ENCODE results near the gene STUM.
A peak's percentile ranks its signal among the peaks of the same experiment; 100 is the strongest.
"Not testable (repeated sequence)": the region's sequence is repeated elsewhere in the genome, so short reads cannot be mapped to it uniquely, and the experiment has no call there.

STUM gene

GRCh38 chr1:226630592-226630991, 82.0 kb downstream of the STUM start:
- in situ Hi-C loops (cut with MboI; ENCODE audit: low pct_unique_long_range_greater_than_20kb, low sequenced_read_pairs) = loop anchor here (10.0 kb wide), 1 partner anchor 194 kb away; no protein-coding TSS in a partner anchor
- no peak for DNase-seq

GRCh38 chr1:226631229-226632000, 82.9 kb downstream of the STUM start:
- in situ Hi-C loops (cut with MboI; ENCODE audit: low pct_unique_long_range_greater_than_20kb, low sequenced_read_pairs) = loop anchor here (10.0 kb wide), 1 partner anchor 193 kb away; no protein-coding TSS in a partner anchor

DNA sequence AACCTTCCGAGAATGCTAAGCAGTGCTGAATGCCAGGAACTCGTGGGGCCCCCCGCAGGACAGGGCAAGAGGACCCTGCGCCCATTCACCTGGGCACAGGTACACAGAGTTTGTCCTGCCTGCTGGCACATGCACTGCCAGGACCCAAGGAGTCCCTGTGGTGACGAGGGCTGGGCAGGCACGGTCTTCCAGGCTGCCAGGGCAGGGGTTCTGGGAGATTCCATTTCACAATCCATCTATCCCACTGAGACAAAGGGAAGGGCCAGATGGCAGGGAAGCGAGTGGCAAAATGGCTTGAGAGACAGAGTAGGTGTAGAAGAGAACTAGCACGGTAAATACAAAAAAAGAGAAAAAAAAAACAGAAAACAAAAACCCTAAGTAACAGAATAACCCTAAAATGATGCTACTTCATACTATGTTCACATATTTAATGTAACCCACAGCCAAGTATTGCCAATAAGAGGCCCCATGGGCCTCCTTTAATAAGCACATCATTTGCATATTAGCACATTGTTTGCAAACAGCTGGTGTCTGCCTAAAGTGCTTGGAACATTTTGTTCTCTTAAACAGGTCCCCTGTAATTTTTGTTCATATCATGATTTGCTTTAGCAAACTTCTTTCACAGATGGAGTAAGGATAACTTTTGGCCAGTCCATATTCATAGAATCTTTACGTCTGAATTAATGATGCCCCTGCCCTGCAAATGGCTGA, 83.8 kb downstream of the STUM start:
- DNase-seq = no peak
- in situ Hi-C loops (cut with MboI; ENCODE audit: low pct_unique_long_range_greater_than_20kb, low sequenced_read_pairs) = loop anchor here (10.0 kb wide), 1 partner anchor 192 kb away; no protein-coding TSS in a partner anchor

More at GRCh38 chr1:226631229-226632000, 82.9 kb downstream of the STUM start:
- no peak for DNase-seq

GRCh38 chr1:226632922-226633351, 84.4 kb downstream of the STUM start:
- in situ Hi-C loops (cut with MboI; ENCODE audit: low pct_unique_long_range_greater_than_20kb, low sequenced_read_pairs) = loop anchor here (10.0 kb wide), 1 partner anchor 192 kb away; no protein-coding TSS in a partner anchor
- no peak for DNase-seq

GRCh38 chr1:226633541-226634165, 85.1 kb downstream of the STUM start:
- no peak for DNase-seq
- in situ Hi-C loops (cut with MboI; ENCODE audit: low pct_unique_long_range_greater_than_20kb, low sequenced_read_pairs) = loop anchor here (10.0 kb wide), 1 partner anchor 191 kb away; no protein-coding TSS in a partner anchor

DNA sequence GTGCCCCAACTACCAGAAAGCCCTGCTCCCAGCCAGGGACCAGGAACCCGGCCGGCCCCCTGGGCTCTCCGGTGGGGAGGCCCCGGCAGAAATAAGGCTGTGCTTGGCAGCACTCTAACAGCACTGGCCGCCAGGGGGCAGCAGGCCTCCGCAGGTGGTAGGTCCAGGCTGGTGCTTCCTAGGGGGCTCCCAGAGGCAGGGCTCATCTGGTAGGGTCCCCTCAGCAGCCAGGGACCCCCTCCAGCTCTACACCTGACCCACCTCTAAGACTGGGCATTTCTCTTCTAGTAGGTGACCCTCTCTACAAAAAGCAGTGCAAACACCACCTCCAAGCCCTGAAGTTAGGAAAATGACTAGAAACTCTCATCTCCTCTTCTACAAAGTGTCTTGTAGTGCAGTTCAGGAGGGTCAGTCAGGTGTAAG, 85.6 kb downstream of the STUM start:
- in situ Hi-C loops (cut with MboI; ENCODE audit: low pct_unique_long_range_greater_than_20kb, low sequenced_read_pairs) = loop anchor here (10.0 kb wide), 1 partner anchor 191 kb away; no protein-coding TSS in a partner anchor
- DNase-seq = peak; percentile 64

- in situ Hi-C loops (cut with MboI; ENCODE audit: low pct_unique_long_range_greater_than_20kb, low sequenced_read_pairs) = loop anchor here (10.0 kb wide), 1 partner anchor 190 kb away; no protein-coding TSS in a partner anchor
- no peak for DNase-seq
Measured at GRCh38 chr1:226634611-226635246, 86.2 kb downstream of the STUM start.

DNA sequence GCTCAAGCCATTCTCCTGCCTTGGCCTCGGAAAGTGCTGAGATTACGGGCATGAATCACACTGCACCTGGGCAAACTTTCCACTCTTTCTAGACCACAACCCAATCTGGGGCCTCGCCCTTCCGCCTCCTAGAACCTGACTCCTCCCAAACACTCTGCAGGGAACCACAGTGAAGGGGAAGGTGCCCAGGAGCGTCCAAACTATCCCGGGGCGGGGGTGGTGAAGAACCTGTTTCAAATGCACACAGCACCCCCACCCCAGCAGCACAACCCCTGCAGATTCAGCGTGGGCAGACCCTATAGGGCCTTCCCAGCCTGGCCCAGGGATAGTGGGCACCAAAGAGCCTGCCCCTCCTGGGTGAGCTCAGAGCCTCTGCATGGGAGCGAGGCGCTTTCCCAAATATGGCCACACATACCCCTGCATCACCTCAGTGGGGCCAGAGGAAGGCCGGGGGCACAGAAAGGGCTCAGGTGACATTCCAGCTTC, 86.9 kb downstream of the STUM start:
- in situ Hi-C loops (cut with MboI; ENCODE audit: low pct_unique_long_range_greater_than_20kb, low sequenced_read_pairs) = loop anchor here (10.0 kb wide), 1 partner anchor 189 kb away; no protein-coding TSS in a partner anchor

GRCh38 chr1:226636847-226637096, 88.2 kb downstream of the STUM start:
- no peak for DNase-seq
- in situ Hi-C loops (cut with MboI; ENCODE audit: low pct_unique_long_range_greater_than_20kb, low sequenced_read_pairs) = loop anchor here (10.0 kb wide), 1 partner anchor 188 kb away; no protein-coding TSS in a partner anchor

More for the DNA sequence above, 86.9 kb downstream of the STUM start:
- DNase-seq = no peak

- in situ Hi-C loops (cut with MboI; ENCODE audit: low pct_unique_long_range_greater_than_20kb, low sequenced_read_pairs) = loop anchor here (10.0 kb wide), 1 partner anchor 187 kb away; no protein-coding TSS in a partner anchor
- DNase-seq = no peak
Measured at GRCh38 chr1:226637147-226637935, 88.8 kb downstream of the STUM start.

GRCh38 chr1:226638001-226638601, 89.5 kb downstream of the STUM start:
- in situ Hi-C loops (cut with MboI; ENCODE audit: low pct_unique_long_range_greater_than_20kb, low sequenced_read_pairs) = loop anchor here (10.0 kb wide), 1 partner anchor 187 kb away; no protein-coding TSS in a partner anchor
- DNase-seq = no peak

DNA sequence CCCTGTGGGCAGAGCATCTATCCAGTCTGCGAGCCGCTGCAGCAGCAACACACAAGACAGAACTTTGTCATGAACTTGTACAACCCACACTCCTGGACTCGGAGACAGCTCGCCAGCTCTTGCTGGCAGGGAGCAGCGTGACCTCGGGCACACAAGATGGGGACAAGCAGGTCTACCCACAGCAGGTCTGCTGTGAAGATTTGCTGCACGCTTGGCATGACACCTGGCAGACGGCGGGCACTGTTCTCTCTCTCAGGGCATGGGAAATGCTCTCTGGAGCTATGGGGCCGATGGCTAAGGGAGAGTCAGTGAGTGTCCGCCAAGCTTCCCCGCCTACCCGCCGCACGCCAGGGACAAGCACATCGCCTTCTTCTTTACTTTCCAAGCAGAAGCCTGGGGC, 90.0 kb downstream of the STUM start:
- no peak for DNase-seq
- in situ Hi-C loops (cut with MboI; ENCODE audit: low pct_unique_long_range_greater_than_20kb, low sequenced_read_pairs) = loop anchor here (10.0 kb wide), 1 partner anchor 186 kb away; no protein-coding TSS in a partner anchor

DNA sequence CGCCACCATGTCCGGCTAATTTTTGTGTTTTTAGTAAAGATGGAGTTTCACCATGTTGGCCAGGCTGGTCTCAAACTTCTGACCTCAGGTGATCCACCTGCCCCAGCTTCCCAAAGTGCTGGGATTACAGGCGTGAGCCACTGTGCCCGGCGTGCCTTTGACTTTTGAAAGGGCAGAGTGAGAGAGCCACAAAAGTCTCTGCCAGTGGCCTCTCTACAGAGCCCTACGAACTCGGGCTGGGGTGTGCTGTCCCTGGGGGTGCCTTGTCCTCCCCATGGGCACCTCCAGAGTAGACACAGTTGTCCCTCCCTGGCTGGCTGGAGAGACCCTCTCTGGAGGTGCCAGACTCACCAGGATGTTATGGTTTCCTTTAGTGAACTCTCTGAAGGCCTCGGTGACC, 90.6 kb downstream of the STUM start:
- in situ Hi-C loops (cut with MboI; ENCODE audit: low pct_unique_long_range_greater_than_20kb, low sequenced_read_pairs) = loop anchor here (10.0 kb wide), 1 partner anchor 186 kb away; no protein-coding TSS in a partner anchor
- DNase-seq = not testable (repeated sequence)

DNA sequence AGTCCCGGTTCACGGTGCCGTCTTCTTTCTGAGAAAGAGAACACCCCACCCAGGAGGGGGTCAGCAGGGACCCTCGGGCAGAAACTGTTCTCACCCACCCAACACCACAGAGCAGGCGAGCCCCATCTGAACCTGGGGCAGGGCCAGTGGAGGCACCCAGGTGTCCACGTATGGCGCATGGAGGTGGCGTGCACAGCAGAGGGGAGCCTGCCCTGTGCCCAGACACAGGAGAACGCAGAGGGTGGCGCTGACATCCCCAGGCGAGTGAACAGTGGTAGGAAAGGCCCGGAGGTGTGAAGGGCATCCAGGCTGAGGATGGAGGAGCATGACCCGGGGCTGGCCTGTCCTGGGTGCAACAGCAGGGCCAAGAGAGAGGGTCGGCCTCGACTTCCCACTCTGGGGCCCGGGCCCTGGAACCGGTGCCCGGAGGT, 91.1 kb downstream of the STUM start:
- no peak for DNase-seq
- in situ Hi-C loops (cut with MboI; ENCODE audit: low pct_unique_long_range_greater_than_20kb, low sequenced_read_pairs) = loop anchor here (10.0 kb wide), 1 partner anchor 185 kb away; no protein-coding TSS in a partner anchor

- in situ Hi-C loops (cut with MboI; ENCODE audit: low pct_unique_long_range_greater_than_20kb, low sequenced_read_pairs) = no loop called here
- DNase-seq = no peak
Measured at GRCh38 chr1:226640321-226641136, 92.0 kb downstream of the STUM start.

DNA sequence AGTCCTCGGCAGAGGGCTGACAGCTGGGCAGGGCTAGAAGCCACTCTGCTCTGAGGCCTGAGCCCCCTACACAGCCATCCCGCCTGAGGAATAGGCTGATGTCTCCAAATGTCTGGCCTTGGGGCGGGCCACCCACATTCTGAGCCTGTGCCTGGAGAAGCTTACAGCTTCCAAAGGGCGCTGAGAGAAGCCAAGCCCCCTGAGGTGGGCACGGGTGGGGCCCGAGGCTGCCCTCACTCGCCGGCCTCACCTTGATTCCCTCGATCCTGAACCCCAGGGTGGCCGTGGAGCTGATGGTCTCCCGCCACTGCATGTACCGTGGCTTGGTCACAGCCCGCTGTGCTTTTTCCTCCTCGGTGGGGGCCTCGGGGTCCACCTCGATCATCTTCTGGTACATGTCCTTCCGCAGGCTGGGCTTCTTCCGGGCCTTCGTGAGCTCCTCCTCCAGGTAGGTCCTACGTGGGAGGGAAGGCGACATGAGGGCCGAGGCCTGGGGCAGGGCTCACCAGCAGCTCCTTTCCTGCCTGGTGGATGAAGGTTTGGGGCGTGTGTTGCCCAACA, 93.2 kb downstream of the STUM start:
- DNase-seq = no peak
- in situ Hi-C loops (cut with MboI; ENCODE audit: low pct_unique_long_range_greater_than_20kb, low sequenced_read_pairs) = no loop called here

Data from KBM-7 (cell line).